GM06990 (cell line): ENCODE measurements around the gene LAIR1.

Source experiments
- DNase-seq: peaks from one replicate; pipeline ENCODE4 v3.0.0-alpha.2; 2011; ENCODE audit not compliant: insufficient read length; ENCODE audit errors: extremely low read depth
- H3K27me3 ChIP-seq: replicated peaks from 2 replicates; pipeline ENCODE4 v1.6.0; 2011; ENCODE audit warnings: low read length; ENCODE audit not compliant: control insufficient read depth, insufficient read depth
- H3K36me3 ChIP-seq: 2 replicates; pipeline ENCODE4 v1.5.1; 2011; ENCODE audit warnings: low read length; ENCODE audit not compliant: control insufficient read depth, insufficient read depth
- H3K4me3 ChIP-seq: replicated peaks from 2 replicates; pipeline ENCODE4 v1.5.1; 2011; ENCODE audit warnings: low read depth, mild to moderate bottlenecking, control low read depth, low read length
- CTCF ChIP-seq: IDR thresholded peaks from 2 replicates; pipeline ENCODE4 v1.5.1; 2011; ENCODE audit warnings: low read length, control low read depth, mild to moderate bottlenecking, inconsistent platforms; ENCODE audit not compliant: insufficient read depth, poor library complexity, severe bottlenecking

The LAIR1 gene

GRCh38 chr19:54307389-54308020, 57.2 kb downstream of the LAIR1 start:
- Histone ChIP-seq H3K36me3 (no peaks in the 10 kb centered on the region), H3K27me3 (peaks cover 1% of the 10 kb centered on the region; the same call in 1 of the 2 replicates), H3K4me3 (no peak overlapping the region)
- no peak for DNase-seq
- TF ChIP-seq CTCF = no peak

GRCh38 chr19:54305141-54305540, 59.6 kb downstream of the LAIR1 start:
- H3K27me3 ChIP-seq = peaks cover 1% of the 10 kb centered on the region; the same call in 1 of the 2 replicates
- TF ChIP-seq CTCF = no peak
- no peak for DNase-seq

GRCh38 chr19:54302257-54302656, 62.5 kb downstream of the LAIR1 start:
- no peak for TF ChIP-seq CTCF
- no peak overlapping the region for H3K4me3 ChIP-seq
- DNase-seq = no peak
- H3K36me3 ChIP-seq = no peaks in the 10 kb centered on the region
- peaks cover 1% of the 10 kb centered on the region; the same call in 1 of the 2 replicates for H3K27me3 ChIP-seq

More at GRCh38 chr19:54305141-54305540, 59.6 kb downstream of the LAIR1 start:
- H3K36me3 ChIP-seq = no peaks in the 10 kb centered on the region
- no peak overlapping the region for H3K4me3 ChIP-seq
